ENCODE data around the gene WFIKKN2. TPM values are rescaled to one million over a fixed set of nuclear protein-coding genes. Genes with fewer than 3 reads are reported as not detected.

Gene WFIKKN2
- total and polyA plus RNA-seq, 2 of the 4 experiments (the other 2 are of a cell fraction): 0.02 TPM; not detected in 1

DNA sequence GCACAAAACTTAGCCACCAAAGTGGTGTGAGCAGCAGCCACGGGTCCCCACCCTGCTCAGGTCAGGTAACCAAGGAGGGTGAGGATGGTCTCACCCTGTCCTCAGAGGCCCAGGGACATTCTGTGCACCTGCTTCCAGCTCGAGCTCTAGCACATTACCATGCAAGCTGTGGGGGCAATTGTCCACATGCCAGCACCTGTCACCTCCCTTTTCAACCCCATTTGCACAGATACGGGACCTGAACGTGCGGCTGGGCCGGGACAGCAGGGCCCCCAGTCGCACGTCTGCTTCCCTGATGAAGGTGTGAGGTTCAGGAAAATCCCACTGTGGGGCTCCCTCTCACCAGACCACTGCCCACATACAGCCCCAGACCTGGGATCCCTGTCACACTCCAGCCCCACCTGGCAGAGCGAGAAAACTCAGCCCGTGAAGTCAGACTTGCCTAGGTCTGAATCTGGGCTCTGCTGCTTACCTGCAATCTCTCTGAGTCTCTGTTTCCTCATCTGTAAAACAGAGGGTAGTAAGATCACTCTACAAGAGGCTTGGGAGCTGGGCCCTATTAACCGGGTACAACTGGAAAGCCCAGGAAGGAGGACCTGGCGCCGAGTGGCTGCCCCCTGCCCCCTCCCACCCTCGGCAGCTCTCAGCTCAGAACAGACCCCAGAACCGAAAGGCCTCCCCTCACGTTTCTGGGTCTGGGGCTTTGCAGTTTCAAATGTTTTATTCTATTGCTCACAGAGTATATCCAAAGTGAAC, 7.9 kb downstream of the WFIKKN2 start (continued):
- TF ChIP-seq CTCF (conservative IDR thresholded peaks at IDR 0.05; ENCODE audit: low read depth, low read length): no peak
- no peak for TF ChIP-seq NFE2L2 (IDR thresholded peaks at IDR 0.05; ENCODE audit: low read depth, low read length)

All from IMR-90 (cell line).